Left renal cortex interstitium (tissue), 4 donors: ENCODE results near the gene SLC25A25. TPM values are rescaled to one million over a fixed set of nuclear protein-coding genes. Genes with fewer than 3 reads are reported as not detected.

Experiments
- DNase-seq, 4 donors: peaks; one replicate each; pipeline ENCODE4 v3.0.0-alpha.2; 2013; ENCODE audit warnings: low read depth in 4 of 4, low spot score in 2 of 4, missing footprints in 1 of 4
- polyA plus RNA-seq, 4 donors: library from polyadenylated mRNA; unstranded; fragments of 120-200 nt; gene quantifications; one replicate each; pipeline ENCODE4 v1.2.1, GENCODE V29; 2013; ENCODE audit not compliant: insufficient read length in 4 of 4

SLC25A25 gene
- polyA plus RNA-seq, 4 donors = 12.7 to 15.8 (median 13.9) TPM

- no peak for DNase-seq
These were observed 28.8 kb downstream of the SLC25A25 start for GRCh38 chr9:128096616-128097536.

DNA sequence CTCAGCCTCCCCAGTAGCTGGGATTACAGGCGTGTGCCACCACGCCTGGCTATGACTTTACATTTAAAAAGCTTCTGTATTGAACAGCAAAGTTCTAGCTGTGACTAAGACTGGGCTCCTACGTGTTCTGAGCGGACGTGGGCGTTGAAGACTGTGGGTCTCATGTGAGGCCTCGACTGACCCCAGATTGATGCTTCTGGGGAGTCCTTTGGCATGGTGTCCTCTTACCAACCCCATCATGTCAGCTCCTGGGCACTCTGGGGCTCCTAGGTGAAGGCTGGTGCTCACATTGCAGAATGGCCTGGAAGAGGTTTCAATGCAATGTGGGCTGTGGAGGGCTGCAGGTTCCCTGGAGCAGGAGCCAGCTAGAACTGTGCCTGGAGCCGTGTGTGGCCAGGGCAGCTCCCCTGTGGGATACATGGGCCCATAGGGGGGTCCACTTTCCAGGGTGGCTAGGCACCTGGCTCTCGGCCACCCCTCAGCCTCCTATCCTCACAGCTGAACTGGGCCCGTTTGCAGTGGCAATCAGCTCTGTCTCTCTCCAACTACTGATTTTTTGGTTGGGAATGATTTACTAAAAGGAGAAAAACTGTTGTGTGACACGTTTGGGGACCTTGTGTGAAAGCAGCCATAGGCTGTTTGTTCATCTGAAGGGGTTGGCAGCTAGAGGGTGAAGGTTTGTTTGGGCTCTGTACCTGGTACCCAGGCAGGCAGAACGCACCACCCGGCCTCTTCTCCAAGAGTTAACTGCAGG lies 29.7 kb downstream of the SLC25A25 start:
- DNase-seq = no peak

GRCh38 chr9:128098297-128099230 lies 30.5 kb downstream of the SLC25A25 start:
- DNase-seq = peak in 3 of 4 donors; percentile 79 to 94 (median 87)

DNA sequence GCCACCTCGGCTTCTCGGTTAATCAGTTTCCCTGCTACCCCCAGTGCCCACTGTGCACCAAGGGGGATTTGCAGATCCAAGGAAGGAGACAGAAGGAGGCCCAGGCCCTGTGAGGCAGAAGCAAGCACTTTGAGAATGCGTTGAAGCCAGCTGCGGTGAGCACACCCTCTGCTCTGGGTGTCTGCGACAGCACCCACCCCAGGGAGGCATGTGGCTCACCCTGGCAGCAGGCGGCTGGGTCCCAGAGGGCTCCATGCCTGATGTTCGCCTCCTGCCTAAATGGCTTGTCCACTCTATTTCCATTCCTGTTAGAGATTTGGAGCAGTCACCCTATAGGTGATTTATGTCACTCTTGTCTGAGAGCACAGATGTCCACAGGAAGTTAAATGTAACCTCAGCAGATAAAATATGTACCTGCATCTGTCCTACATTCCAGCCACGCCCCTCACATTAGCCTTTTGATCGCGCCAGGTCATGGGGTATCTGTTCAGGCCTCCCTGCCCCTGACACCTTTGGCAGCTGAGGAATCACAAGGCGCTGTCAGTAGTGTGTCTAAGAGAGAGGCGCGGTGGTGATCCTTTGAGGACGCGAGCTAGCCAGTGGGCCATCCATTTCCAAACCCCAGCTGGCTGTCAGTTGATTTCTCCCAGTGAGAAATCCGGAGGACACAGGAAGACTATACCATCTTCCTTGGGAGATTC lies 31.3 kb downstream of the SLC25A25 start:
- DNase-seq = no peak

- DNase-seq = no peak
These were observed 32.0 kb downstream of the SLC25A25 start for GRCh38 chr9:128099932-128100491.

DNA sequence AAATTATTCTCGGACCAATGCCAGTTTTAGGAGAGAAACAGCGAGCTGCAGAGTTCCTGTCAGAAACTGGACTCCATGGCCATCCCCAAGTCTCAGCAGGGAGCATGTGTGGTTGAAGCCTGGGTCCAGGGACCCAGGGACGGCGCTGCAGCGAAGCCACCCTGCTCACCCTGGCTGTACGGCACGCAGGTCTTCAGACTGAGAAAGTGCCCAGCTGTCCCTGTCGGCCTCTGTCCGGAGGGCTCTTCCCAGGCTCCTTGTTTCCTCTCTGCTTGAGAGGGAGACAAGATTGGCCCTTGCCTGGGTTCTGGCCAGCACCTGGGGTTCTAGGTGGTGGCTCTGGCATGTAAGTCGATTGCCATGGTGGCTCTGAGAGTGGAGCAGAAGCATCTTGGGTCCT lies 32.5 kb downstream of the SLC25A25 start:
- no peak for DNase-seq

DNA sequence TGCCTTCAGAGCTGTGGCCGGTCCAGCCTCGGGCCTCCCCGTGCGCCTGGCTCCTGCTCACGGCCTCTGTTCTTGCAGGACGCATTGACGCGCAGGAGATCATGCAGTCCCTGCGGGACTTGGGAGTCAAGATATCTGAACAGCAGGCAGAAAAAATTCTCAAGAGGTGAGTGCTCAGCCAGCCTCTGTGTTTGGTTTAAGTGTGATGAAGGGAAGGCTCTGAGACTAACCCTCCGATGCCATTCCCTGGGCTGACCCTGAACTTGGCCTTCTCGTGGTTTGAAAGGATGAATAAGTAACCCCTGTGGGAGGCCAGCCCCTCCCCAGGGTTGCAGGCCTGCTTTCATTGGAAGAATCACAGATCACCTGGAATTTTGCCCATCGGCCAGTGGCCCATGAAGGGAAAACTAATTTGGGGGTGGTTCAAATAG lies 33.2 kb downstream of the SLC25A25 start:
- DNase-seq = no peak

GRCh38 chr9:128101690-128102089 lies 33.7 kb downstream of the SLC25A25 start:
- DNase-seq = no peak

DNA sequence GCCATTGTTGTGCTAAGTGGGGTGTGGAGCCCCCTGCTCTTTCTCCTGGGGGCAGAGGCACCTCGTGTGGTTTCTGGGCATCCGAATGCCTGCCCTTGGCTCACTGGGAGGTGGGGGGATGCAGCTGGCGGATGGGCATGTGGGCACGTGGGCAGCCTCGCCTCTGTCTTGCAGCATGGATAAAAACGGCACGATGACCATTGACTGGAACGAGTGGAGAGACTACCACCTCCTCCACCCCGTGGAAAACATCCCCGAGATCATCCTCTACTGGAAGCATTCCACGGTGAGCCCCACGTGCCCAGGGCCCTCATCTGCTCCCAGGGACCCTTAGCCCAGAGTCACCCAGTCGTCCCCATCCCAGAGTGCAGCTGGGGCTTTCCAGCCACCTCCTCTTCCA lies 34.2 kb downstream of the SLC25A25 start:
- no peak for DNase-seq

DNA sequence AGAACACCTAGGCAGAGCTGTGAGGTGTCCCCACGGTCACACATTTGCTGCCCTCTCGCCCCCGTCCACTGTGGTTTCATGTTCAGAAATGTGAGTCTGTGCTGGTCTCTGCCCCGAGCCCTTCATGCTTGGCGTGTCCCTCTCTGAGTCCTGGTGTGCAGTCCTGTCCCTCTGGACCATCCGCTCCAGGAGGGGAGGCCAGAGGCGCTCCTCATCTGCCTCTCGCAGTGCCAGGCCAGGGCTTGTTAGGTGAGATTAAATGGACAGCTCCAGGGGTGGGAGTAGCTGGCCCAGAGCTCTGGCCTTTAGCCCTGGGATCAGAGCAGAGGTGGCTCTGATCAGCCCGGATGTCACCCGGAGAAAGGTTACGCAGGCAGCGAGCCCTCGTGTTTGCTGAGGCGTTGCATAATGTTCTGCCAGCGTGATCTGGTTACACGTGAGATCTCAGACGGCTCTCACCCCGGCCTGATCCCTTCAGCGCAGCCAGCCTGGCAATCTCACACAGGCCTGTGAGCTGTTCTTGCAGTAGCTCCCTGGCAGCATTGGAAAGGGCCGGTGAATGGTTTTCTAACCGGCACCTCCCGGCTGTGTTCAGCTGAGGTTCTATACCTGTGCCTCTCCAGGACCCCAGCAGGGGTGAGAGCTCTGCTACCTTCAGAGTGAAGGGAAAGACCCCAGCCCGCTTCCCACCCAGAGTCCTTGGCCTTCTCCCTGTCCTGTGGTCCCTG lies 35.0 kb downstream of the SLC25A25 start:
- no peak for DNase-seq

GRCh38 chr9:128103589-128103962 lies 35.5 kb downstream of the SLC25A25 start:
- no peak for DNase-seq

DNA sequence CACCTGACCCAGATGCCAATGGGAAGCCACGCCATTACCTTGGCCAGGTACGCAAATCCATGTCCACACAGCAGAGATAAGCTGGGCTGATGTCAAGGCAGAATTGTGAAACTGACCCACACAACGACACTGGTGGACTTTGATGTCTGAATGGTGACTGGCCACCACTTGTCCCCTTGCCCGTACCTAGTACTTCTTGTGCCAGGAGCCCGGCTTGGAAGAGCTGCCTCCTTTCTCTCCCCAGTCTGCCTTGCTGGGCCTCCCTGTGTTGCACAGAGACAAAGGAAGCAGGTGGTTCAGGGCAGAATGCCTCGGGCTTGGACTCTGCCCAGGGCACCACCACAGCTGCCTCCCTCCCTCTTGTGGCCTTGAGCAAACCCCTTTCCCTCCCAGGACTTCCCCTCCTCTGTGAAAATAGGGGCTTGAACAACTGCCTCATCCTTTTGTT lies 36.2 kb downstream of the SLC25A25 start:
- no peak for DNase-seq

DNA sequence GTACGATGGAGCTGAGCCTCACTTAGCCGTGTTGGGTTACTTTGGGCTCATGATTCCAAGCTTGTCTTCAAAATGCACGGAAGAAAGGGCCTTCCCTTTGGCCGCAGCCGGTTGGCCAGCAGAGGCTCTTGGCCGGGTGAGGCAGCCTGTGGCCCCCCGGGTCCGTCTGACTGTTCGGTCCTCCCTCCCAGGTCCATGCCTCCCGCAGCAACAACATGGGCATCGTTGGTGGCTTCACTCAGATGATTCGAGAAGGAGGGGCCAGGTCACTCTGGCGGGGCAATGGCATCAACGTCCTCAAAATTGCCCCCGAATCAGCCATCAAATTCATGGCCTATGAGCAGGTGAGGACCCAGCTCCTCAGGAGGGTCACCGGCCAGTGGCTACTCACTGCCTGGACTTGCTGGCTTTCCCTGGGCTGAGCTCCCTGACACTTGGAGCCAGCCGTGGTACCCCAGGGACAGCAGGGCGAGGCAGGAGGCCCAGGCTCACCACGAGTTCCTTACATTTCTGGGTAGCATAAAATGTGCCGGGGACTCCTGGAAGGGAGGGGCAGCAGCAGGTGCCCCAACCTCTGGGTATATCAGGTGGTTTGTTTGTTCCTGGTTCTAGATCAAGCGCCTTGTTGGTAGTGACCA lies 37.6 kb downstream of the SLC25A25 start:
- no peak for DNase-seq

- no peak for DNase-seq
These were observed 38.3 kb downstream of the SLC25A25 start for GRCh38 chr9:128106181-128106939.

DNA sequence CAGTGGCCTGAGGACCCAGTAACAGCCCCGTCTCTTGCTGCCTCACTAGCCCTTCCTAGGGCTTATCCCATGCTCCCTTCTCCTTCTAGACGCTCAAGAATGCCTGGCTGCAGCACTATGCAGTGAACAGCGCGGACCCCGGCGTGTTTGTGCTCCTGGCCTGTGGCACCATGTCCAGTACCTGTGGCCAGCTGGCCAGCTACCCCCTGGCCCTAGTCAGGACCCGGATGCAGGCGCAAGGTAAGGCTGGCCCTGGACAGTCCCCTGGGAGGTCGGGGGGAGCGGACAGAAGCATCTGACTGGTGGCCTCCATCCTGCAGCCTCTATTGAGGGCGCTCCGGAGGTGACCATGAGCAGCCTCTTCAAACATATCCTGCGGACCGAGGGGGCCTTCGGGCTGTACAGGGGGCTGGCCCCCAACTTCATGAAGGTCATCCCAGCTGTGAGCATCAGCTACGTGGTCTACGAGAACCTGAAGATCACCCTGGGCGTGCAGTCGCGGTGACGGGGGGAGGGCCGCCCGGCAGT lies 39.0 kb downstream of the SLC25A25 start:
- DNase-seq = no peak

- no peak for DNase-seq
These were observed 39.6 kb downstream of the SLC25A25 start for GRCh38 chr9:128107468-128108268.
